ENCODE results near the gene PPP6R2.

The PPP6R2 gene

DNA sequence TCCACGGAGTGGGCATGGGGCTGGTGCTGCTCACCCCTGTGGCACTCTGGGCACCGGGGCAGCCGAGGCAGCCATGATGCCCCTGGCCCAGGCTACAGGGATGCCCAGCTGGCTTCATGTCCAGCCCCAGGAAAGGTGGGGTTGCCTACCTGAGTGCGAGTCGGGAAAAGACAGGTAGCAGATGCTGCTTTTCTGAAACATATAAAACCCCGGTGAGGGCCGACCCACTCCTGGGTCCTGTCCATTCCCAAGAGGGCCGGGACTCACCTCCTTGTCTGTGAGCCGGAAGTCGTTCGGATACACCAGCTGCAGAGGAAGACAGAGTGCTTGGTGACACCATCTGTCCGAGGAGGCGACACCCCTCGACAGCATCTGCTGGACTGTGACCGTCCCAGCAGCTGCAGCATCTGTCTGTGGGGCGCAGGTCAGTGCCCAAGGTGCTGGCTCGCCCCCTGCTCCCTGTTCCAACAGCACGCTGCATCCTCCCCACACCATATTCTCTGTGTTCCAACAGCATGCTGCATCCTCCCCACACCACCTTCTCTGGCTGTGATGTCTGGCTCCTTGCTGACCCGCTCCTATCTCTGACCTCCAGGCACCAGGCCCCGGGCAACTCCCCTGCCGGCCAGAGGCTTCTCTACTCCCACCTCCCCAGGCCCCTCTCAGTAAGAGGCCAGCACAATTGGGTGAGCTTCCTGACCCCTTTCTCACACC lies 24.3 kb upstream of the PPP6R2 start:
- Histone ChIP-seq H3F3A (ENCODE audit: low read depth) (no peaks in the 10 kb centered on the region), H3K9me3 (ENCODE audit: insufficient read depth, low read depth, low read length) (no peaks in the 10 kb centered on the region), H3K9me2 (replicated peaks; ENCODE audit: low read depth, low read length) (no peaks in the 10 kb centered on the region), H4K20me1 (ENCODE audit: insufficient read depth, low read length, poor library complexity, severe bottlenecking) (no peaks in the 10 kb centered on the region), H3K27me3 (ENCODE audit: insufficient read depth, low read length, poor library complexity, severe bottlenecking) (no peaks in the 10 kb centered on the region), H3K79me2 (ENCODE audit: insufficient read depth, low read length) (no peaks in the 10 kb centered on the region; the same call in 1 of the 2 replicates), H2AFZ (ENCODE audit: low read length) (no peak overlapping the region), H3K9ac (ENCODE audit: low read depth, low read length, poor library complexity, severe bottlenecking) (no peak overlapping the region), H3K36me3 (ENCODE audit: insufficient read depth, low read length) (no peaks in the 10 kb centered on the region), H3K4me2 (ENCODE audit: low read depth, low read length, poor library complexity, severe bottlenecking) (no peak overlapping the region), H3K4me3 (ENCODE audit: low read length, poor library complexity, severe bottlenecking) (no peak overlapping the region), H3K4me1 (ENCODE audit: insufficient read depth, low read length, poor library complexity, severe bottlenecking) (peaks cover 18% of the 10 kb centered on the region)
- TF ChIP-seq, protein P1, sequence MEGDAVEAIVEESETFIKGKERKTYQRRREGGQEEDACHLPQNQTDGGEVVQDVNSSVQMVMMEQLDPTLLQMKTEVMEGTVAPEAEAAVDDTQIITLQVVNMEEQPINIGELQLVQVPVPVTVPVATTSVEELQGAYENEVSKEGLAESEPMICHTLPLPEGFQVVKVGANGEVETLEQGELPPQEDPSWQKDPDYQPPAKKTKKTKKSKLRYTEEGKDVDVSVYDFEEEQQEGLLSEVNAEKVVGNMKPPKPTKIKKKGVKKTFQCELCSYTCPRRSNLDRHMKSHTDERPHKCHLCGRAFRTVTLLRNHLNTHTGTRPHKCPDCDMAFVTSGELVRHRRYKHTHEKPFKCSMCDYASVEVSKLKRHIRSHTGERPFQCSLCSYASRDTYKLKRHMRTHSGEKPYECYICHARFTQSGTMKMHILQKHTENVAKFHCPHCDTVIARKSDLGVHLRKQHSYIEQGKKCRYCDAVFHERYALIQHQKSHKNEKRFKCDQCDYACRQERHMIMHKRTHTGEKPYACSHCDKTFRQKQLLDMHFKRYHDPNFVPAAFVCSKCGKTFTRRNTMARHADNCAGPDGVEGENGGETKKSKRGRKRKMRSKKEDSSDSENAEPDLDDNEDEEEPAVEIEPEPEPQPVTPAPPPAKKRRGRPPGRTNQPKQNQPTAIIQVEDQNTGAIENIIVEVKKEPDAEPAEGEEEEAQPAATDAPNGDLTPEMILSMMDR (conservative IDR thresholded peaks at IDR 0.05; ENCODE audit: low read length), result no peak
- no peak for TF ChIP-seq EZH2phosphoT487 (IDR thresholded peaks at IDR 0.05; ENCODE audit: borderline replicate concordance)

DNA sequence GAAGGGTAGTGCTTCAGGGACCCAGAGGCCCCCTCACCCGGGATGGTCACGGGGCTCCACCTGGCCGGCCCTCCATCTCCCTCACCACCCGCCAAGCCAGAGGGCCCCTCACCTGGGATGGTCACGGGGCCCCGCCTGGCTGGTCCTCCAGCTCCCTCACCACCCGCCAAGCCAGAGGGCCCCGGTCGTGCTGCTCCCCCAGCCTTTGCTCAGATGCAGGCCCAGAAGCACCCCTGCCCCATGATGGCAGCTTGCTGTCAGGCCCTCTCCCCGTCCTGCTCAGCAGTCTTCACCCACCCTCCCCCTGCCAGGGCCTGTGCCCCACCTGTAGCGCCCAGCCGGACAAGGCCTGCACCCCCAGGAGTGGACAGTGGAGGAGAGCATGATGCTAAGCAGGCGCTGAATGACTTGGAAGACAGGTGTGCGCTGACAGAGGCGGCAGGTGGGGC lies 23.6 kb upstream of the PPP6R2 start:
- H3K9me2 ChIP-seq (replicated peaks; ENCODE audit: low read depth, low read length), result no peaks in the 10 kb centered on the region
- H3K27me3 ChIP-seq (ENCODE audit: insufficient read depth, low read length, poor library complexity, severe bottlenecking), result no peaks in the 10 kb centered on the region
- H3F3A ChIP-seq (ENCODE audit: low read depth), result no peaks in the 10 kb centered on the region
- H3K36me3 ChIP-seq (ENCODE audit: insufficient read depth, low read length), result no peaks in the 10 kb centered on the region
- H3K4me3 ChIP-seq (ENCODE audit: low read length, poor library complexity, severe bottlenecking), result no peak overlapping the region
- no peak overlapping the region for H3K4me2 ChIP-seq (ENCODE audit: low read depth, low read length, poor library complexity, severe bottlenecking)
- no peak overlapping the region for H3K9ac ChIP-seq (ENCODE audit: low read depth, low read length, poor library complexity, severe bottlenecking)
- H3K79me2 ChIP-seq (ENCODE audit: insufficient read depth, low read length), result no peaks in the 10 kb centered on the region
- H3K4me1 ChIP-seq (ENCODE audit: insufficient read depth, low read length, poor library complexity, severe bottlenecking), result peaks cover 14% of the 10 kb centered on the region
- no peaks in the 10 kb centered on the region for H4K20me1 ChIP-seq (ENCODE audit: insufficient read depth, low read length, poor library complexity, severe bottlenecking)
- TF ChIP-seq EZH2phosphoT487 (IDR thresholded peaks at IDR 0.05; ENCODE audit: borderline replicate concordance), result no peak
- TF ChIP-seq, protein P1 (conservative IDR thresholded peaks at IDR 0.05; ENCODE audit: low read length), result no peak
- no peak overlapping the region for H2AFZ ChIP-seq (ENCODE audit: low read length)
- no peaks in the 10 kb centered on the region for H3K9me3 ChIP-seq (ENCODE audit: insufficient read depth, low read depth, low read length)

DNA sequence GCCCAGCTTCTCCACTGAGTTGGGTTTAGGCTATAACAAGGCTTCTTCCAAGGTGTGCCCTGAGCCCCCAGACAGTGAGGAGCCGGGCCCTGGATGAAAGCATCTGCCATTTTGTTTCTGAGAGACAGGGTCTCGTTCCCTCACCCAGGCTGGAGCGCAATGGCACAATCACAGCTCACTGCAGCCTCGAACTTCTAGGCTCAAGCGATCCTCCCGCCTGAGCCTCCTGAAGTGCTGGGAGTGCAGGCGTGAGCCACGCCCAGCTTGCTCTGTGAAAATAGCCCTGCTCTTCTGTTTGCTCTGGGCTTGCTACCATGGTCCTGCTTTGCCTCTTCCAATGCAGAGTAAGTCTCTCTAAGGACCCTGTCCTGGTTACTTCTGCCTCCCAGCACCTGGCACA lies 23.0 kb upstream of the PPP6R2 start:
- Histone ChIP-seq H2AFZ (ENCODE audit: low read length) (no peak overlapping the region), H3K4me1 (ENCODE audit: insufficient read depth, low read length, poor library complexity, severe bottlenecking) (peaks cover 11% of the 10 kb centered on the region), H3F3A (ENCODE audit: low read depth) (no peaks in the 10 kb centered on the region), H3K4me3 (ENCODE audit: low read length, poor library complexity, severe bottlenecking) (no peak overlapping the region), H3K9me2 (replicated peaks; ENCODE audit: low read depth, low read length) (no peaks in the 10 kb centered on the region), H3K79me2 (ENCODE audit: insufficient read depth, low read length) (no peaks in the 10 kb centered on the region), H3K27me3 (ENCODE audit: insufficient read depth, low read length, poor library complexity, severe bottlenecking) (no peaks in the 10 kb centered on the region), H3K4me2 (ENCODE audit: low read depth, low read length, poor library complexity, severe bottlenecking) (no peak overlapping the region), H3K9ac (ENCODE audit: low read depth, low read length, poor library complexity, severe bottlenecking) (no peak overlapping the region), H3K36me3 (ENCODE audit: insufficient read depth, low read length) (no peaks in the 10 kb centered on the region), H3K9me3 (ENCODE audit: insufficient read depth, low read depth, low read length) (no peaks in the 10 kb centered on the region), H4K20me1 (ENCODE audit: insufficient read depth, low read length, poor library complexity, severe bottlenecking) (no peaks in the 10 kb centered on the region)
- no peak for TF ChIP-seq EZH2phosphoT487 (IDR thresholded peaks at IDR 0.05; ENCODE audit: borderline replicate concordance)
- TF ChIP-seq, protein P1 (conservative IDR thresholded peaks at IDR 0.05; ENCODE audit: low read length), result no peak

Data from Loucy (cell line).